ENCODE results near the gene RAB6A.

- TF ChIP-seq, protein P1, sequence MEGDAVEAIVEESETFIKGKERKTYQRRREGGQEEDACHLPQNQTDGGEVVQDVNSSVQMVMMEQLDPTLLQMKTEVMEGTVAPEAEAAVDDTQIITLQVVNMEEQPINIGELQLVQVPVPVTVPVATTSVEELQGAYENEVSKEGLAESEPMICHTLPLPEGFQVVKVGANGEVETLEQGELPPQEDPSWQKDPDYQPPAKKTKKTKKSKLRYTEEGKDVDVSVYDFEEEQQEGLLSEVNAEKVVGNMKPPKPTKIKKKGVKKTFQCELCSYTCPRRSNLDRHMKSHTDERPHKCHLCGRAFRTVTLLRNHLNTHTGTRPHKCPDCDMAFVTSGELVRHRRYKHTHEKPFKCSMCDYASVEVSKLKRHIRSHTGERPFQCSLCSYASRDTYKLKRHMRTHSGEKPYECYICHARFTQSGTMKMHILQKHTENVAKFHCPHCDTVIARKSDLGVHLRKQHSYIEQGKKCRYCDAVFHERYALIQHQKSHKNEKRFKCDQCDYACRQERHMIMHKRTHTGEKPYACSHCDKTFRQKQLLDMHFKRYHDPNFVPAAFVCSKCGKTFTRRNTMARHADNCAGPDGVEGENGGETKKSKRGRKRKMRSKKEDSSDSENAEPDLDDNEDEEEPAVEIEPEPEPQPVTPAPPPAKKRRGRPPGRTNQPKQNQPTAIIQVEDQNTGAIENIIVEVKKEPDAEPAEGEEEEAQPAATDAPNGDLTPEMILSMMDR (IDR thresholded peaks at IDR 0.05): no peak
- TF ChIP-seq ZFX (IDR thresholded peaks at IDR 0.05; ENCODE audit: borderline replicate concordance): no peak
These were observed 36.6 kb upstream of the RAB6A start for GRCh38 chr11:73797457-73797856.
